HPDE6-E6E7 (cell line): Measurements from ENCODE around the gene SRSF9.
"Not testable (repeated sequence)": the region's sequence is repeated elsewhere in the genome, so short reads cannot be mapped to it uniquely, and the experiment has no call there.

Source experiments
- DNase-seq: peaks from one replicate; pipeline ENCODE4 v3.0.0; 2011; ENCODE audit warnings: missing footprints; ENCODE audit errors: extremely low spot score

The SRSF9 gene

DNA sequence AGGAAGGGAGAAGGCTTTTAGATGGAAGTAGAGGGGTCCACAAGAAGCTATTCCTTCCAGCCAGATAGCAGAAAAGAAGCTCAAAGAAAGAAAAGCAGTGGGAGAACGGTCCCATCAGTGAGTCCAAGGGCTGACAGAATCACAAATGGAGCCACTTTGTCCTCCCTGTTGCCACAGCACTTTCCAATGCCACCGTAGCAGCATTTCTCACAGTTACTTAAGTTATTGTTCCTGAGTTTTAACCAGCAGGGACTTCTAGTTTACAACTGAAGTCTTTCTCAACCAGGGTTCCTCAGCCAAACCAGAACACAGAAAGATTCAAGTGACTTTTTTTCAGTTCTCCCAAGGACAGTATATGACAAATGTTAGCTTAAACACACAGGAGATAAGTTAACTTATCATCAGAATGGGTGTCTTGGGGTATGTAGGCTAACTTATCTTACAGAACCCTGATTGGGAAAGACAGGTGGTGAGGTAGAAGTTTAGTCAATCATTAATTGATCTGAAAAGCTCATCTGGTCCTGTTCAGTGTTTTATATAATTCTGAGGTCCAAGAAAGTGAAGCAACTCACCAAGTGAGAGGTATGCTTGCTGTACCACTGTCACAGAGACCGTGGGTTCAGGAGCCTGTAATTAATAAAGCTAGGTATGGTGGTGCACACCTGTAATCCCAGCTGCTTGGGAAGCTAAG is 16.3 kb downstream of the SRSF9 start:
- no peak for DNase-seq

GRCh38 chr12:120452524-120452923 is 17.0 kb downstream of the SRSF9 start:
- DNase-seq: not testable (repeated sequence)

- DNase-seq: no peak
Measured at GRCh38 chr12:120447992-120448391, 21.6 kb downstream of the SRSF9 start.

DNA sequence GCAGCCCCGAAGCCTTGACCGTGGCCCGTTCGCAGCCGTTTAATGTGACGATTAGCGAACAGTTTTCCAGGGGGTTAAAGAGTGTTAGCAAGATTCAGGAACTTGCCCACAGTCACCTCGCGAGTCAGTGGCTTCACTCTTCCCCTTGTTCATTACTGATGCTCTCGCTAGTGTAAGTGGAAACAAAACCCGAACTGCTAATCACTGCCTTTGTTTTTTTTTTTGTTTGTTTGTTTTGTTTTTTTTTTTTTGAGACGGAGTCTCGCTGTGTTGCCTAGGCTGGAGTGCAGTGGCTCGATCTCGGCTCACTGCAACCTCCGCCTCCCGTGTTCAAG is 22.7 kb downstream of the SRSF9 start:
- not testable (repeated sequence) for DNase-seq

DNA sequence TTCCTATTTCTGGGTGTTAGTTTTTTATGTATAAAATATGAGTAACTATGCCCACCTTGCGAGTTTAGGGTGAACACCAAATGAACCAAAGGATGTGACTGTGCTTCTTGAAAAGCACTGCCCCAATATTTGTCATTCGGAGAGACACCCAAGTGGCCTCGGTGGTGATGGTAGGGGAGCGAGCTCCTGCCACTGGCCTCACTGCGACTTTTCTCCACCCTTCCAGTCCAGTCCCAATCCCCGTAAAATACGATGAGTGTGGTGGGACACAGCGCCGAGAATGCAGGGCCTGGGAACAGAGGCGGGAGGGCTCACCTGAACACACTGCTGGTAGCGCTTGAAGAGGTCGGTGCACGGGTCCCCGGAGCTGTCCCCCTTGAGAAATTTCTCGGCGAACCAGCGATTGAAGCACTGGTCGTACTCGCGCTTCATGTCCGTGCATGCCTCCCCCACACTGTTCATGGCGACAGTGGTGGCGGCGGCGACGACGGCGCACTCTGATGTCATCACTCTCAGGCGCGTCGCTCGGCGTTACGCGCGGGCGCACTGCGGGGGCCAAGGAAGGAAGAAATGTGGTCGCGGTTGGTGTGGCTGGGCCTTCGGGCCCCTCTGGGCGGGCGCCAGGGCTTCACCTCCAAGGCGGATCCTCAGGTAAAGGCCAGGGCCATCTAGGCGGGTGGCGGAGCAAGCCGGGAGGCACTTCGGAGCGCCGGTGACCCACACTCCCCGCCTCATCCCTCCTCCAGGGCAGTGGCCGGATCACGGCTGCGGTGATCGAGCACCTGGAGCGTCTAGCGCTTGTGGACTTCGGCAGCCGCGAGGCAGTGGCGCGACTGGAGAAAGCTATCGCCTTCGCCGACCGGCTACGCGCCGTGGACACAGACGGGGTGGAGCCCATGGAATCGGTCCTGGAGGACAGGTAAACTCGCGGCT is 23.4 kb downstream of the SRSF9 start, which contains the start of the genes GATC and TRIAP1:
GATC (plus strand) TSS at position 534 of the 933 bp plus-strand sequence; CDS start at position 571, 37 bp downstream.
TRIAP1 (minus strand) TSS at position 474 of the 933 bp plus-strand sequence; CDS start at position 462, 12 bp downstream.
- DNase-seq: peak; percentile 71

- no peak for DNase-seq
Measured at GRCh38 chr12:120444676-120445075, 24.9 kb downstream of the SRSF9 start.

- DNase-seq: peak; percentile 76
Measured at GRCh38 chr12:120439646-120440247, 29.8 kb downstream of the SRSF9 start.

GRCh38 chr12:120438495-120439198 is 30.9 kb downstream of the SRSF9 start:
- DNase-seq: no peak

DNA sequence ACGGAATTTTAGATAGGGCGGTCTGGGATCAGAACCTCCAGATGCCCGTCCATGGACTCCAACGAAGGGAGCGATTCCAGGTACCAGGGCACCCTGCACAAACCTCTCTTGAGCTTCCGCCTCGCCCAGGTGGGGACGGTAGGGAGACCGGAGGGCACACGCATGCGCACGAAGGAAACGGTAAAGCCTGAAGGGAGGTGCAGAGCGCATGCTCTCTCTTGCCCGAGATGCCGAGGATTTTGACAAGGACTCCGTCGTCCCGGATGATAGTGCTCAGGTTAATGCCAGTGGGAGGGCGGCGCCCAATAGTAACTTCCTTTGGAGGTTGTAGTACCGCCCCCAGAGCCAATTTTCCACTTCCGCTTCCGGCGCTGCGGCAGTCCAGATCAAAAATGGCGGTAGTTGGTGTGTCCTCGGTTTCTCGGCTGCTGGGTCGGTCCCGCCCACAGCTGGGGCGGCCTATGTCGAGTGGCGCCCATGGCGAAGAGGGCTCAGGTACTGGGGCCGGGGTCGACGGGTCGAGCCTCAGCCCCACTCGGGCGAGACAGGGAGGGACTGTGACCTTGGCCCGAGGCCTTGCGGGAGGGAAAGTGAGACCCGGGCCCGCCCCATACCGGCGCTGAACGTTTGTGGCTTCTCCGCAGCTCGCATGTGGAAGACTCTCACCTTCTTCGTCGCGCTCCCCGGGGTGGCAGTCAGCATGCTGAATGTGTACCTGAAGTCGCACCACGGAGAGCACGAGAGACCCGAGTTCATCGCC is 31.6 kb downstream of the SRSF9 start, which contains the start of gene COX6A1:
COX6A1 (plus strand) TSS at position 379 of the 760 bp plus-strand sequence; CDS start at position 393, 14 bp downstream.
- peak; percentile 99 for DNase-seq

GRCh38 chr12:120432772-120433525 is 36.6 kb downstream of the SRSF9 start:
- DNase-seq: no peak

GRCh38 chr12:120429368-120429767 is 40.2 kb downstream of the SRSF9 start:
- no peak for DNase-seq

- no peak for DNase-seq
Measured at GRCh38 chr12:120428597-120429229, 40.8 kb downstream of the SRSF9 start.

DNA sequence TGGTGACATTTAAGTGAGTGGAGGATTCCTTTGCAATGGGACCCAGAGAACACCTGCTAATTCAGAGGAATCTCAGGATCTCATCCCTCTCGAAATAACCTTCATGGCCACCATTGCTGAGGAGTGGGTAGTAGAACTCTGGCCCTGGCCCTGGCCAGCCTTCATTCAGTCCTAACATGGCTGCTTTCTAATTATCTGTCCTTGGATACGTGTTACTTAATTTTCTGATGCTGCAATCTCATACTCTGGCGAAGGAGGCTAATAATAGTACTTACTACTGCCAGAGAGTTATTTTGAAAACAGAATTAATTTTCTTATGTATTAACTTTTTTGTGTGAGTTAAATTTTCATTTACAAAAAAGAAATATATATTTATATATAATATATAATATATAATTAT is 43.8 kb downstream of the SRSF9 start:
- no peak for DNase-seq

GRCh38 chr12:120422892-120423456 is 46.6 kb downstream of the SRSF9 start:
- DNase-seq: no peak

DNA sequence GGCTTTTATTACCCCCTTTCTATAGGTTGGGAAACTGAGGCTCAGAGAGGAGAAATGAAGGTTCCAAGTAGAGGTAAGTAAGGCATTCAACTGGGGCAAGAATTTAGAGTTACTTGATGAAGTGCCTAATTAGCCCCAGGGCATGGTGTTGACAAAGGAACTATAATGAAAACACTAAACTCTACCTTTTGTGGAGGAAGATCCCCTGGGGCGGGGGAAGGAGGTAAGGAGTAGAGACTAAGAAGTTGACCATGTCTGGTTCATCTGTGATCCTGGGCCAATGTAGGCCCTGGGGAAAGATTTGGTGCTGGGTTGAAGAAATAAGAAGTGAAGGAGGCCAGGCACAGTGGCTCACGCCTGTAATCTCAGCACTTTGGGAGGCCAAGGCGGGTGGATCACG is 47.8 kb downstream of the SRSF9 start:
- DNase-seq: no peak

DNA sequence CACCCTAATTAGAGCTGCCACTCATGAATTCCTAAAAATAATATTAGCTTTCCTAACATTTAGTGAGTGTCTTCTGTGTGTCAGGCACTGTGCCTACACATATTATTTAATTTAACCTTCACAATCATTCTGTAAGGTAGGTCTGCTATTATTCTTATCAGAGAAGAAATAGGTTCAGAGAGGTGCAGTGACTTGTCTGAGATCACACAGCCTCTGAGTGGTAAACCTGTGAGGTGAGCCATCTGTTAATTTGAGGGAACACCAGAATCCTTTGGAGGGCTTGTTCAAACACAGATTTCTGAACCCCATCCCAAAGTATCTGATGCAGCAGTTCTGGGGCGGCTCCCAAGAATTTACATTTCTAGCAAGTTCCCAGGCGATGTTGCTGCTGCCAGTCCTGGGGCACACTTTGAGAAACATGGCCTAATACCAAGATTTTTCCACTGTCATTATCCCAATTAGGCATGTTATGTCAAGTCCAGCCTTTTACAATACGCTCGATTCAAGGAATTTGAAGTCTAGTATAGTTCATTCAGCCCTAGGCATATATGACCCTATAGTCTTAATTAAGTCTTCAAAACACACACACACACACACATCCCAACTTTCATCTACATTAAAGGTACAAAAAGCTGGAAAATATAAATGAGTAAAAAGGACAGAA is 51.5 kb downstream of the SRSF9 start:
- DNase-seq: no peak

- no peak for DNase-seq
Measured at GRCh38 chr12:120416490-120417216, 52.9 kb downstream of the SRSF9 start.
